Renal pelvis (tissue), 4 donors: Measurements from ENCODE around the gene FMNL3. TPM values are rescaled to one million over a fixed set of nuclear protein-coding genes. Genes with fewer than 3 reads are reported as not detected.
"Not testable (repeated sequence)": the region's sequence is repeated elsewhere in the genome, so short reads cannot be mapped to it uniquely, and the experiment has no call there.

Experiments
- DNase-seq: peaks from one replicate; pipeline ENCODE4 v3.0.0-alpha.2; 2013
- polyA plus RNA-seq, 3 donors: library from polyadenylated mRNA; unstranded; fragments of 120-200 nt; gene quantifications; one replicate each; pipeline ENCODE4 v1.2.1, GENCODE V29; 2013; ENCODE audit not compliant: insufficient read length in 3 of 3

Gene FMNL3
- polyA plus RNA-seq, 3 donors, result 37.1 to 39.0 (median 37.1) TPM

DNA sequence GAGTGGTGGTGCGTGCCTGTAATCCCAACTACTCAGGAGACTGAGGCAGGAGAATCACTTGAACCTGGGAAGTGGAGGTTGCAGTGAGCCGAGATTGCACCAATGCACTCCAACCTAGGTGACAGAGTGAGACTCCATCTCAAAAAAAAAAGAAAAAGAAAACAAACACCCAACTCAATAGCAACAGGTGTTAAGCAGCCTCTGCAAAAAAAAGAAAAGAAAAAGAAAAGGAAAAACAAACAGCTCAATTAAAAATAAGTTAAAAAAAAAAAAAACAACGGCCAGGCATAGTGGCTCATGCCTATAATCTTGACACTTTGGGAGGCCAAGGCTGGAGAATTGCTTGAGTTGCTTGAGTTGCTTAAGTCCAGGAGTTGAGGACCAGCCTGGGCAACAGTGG is 10.6 kb upstream of the FMNL3 start:
- DNase-seq, result not testable (repeated sequence)

DNA sequence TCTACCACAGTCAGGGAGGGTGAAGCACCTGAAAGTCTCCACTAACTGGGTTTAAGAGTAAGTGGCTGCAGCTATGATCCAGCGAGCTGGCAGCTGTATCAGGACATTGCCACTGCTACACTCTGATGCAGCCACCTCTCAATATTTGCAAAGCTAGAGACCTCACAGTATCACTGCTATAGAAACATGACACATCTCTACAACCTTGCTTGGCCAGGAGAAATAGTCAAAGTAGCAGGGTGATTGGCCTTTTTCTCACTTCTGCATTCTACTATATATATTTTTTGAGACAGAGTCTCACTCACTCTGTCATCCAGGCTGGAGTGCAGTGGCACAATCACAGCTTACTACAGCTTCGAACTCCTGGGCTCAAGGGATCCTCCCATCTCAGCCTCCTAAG is 9.3 kb upstream of the FMNL3 start:
- DNase-seq, result no peak

DNA sequence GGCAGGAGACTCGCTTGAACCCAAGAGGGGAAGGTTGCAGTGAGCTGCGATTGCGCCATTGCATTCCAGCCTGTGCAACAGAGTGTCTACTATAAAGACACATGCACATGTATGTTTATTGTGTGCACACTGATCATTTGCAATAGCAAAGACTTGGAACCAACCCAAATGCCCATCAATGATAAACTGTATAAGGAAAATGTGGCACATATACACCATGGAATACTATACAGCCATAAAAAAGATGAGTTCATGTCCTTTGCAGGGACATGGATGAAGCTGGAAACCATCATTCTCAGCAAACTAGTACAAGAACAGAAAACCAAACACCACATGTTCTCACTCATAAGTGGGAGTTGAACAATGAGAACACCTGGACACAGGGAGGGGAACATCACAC is 6.7 kb upstream of the FMNL3 start:
- not testable (repeated sequence) for DNase-seq

DNA sequence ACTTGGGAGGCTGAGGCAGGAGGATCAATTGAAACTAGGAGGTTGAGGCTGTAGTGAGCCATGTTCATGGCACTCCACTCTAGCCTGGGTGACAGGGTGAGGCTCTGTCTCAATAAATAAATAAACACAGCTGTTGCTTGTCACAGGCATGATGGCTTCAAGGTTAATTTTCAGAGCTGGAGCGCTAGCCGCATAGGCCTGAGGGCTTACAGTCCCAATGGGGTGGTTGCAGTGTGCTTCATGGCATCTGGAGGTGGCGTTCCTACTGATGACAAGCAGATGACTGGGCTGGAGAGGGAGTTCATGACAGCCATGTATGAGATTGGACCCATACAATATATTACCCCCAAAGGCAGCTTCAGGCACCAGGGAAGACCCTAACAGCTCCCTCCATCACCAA is 1.6 kb upstream of the FMNL3 start:
- no peak for DNase-seq

DNA sequence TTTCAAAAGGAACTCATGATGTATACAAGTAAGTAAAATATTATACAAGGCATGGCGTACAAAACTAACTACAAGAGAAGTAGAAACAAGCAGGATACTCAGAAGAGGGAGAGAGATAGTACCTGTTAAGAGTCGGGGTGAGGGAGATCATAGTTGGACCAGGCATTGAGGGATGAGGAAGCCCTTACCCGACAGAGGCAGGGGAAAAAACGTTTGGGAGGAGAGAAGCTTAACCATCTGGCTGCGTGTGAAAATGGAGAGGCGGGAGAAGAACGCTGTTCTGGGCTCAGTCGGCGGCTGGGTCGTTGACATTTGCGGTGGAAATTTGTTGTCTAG is 575 bp upstream of the FMNL3 start:
- DNase-seq, result no peak

DNA sequence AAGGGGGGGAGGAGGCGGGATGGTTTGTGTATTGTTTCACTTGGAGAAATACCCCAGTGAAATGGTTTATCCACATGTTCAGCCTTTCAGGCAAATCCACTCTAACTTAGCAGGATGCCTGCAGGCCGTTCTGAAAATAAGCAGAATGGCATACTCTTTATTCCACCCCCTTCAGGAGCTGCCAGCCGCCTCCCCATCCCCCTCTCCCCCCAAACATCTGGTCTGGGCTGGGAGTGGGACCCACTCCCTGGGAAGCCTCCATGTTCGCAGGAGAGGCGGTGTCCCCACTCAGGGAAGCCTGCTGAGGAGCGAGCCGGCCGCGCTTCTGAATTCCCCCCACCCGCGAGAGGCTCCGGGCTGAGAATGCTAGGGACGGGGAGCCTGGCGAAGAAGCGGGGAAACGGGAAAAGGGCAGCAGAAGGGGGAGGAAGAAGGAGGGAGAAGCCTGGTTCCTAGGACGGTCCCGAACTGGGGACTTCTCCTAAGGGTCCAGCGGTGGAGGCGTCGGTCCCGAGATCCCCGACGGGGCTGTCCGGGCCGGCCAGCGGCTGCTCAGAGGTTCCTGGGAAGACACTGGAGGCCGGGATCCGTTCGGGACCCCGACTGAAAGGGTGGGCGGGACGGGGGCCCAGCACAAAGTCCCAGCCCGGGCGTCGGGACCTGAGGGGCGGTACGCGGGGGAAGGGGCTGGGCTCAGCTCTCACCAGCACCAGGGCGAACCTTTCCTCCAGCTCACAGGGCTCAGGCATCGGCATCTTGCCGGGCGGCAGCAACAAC is 666 bp downstream of the FMNL3 start:
- peak; percentile 52 for DNase-seq

DNA sequence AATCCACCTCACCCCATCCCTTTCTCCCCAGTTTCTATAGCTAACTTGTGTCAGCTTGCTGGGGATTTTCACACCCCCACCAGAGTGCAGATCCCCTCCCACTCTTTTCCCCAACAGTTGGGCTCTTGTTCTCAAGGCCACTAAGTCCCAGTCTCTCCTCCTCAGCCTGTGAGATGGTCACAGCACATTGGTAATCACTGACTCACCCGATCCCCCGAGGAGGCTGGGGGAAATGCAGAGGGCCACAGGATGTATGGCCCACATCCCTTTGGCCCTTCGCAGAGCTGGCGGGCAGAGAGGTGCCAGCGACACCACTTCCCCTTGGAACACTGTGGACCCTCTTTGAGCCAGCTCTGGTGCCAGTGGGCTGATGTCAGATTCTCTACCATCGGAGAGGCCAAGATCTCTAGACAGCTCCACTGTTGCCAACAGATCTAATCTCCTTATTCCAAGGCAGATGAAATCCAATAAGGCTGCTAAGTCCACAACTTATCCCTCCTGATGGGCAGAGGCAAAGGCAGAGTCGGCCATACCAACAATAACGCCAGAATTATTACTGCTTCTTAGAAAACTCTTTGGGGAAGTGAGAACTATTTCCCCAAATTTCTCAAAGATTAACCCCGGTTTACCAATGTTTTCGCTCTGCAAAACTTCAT is 1.6 kb downstream of the FMNL3 start:
- DNase-seq, result no peak

DNA sequence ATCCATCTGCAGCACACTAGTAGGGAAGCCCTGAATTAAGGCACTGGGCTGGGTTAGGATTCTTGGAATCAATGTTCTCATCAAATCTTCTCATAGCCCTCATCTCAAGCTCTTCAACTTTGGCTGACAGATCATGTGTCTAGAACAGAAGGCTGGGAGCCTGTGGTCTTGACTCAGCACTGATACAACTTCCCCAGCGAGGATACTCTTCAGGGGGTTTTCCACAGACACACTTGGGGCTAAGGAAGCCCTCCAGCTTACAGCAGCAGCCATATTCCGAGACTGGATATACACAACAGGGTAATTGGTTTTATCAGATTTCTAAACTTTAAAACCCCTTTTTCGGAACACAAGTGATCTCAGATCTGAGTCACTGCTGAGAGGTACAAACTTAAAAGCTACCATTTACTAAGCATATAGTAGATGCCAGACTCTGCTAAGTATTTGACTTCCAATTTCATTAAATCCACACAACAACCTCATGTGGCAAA is 3.5 kb downstream of the FMNL3 start:
- no peak for DNase-seq

DNA sequence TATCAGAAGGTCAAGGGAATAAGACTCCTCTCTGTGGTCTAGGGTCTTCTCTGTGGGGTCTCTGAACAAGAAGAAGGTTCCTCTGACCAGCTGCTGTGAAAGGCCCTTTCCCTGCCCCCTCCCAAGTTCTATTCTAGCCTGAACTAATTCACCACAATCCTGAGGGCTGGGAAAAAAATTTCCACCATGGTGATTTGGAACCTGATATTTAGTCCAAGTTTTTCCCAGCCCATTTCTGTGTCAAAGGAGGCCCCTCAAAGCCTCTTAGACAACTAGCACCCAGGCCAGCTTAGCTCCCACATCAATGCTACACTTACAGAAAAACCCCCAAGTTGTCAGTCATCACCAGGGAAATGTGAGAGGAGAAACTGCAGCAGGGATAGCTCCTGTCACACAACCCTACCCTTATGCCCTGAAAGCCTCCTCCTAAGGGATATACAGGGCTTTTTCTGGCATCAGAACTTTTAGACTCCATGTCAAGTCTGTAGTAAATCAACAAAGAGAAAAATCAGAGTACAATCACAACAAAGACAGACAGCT is 4.5 kb downstream of the FMNL3 start:
- DNase-seq, result no peak

DNA sequence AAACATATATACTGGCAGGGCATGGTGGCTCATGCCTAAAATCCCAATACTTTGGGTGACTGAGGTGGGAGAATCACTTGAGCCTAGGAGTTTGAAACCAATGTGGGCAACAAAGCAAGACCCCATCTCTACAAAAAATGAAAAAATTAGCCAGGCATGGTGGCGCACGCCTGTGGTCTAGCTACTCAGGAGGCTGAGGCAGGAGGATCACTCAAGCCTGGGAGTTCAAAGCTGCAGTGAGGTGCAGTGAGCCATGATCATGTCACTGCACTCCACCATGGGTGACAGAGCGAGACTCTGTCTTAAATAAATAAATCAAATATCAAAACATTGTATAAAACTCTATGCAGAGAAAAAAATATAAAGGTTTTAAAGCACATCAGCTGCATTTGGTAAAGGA is 5.2 kb downstream of the FMNL3 start:
- no peak for DNase-seq

DNA sequence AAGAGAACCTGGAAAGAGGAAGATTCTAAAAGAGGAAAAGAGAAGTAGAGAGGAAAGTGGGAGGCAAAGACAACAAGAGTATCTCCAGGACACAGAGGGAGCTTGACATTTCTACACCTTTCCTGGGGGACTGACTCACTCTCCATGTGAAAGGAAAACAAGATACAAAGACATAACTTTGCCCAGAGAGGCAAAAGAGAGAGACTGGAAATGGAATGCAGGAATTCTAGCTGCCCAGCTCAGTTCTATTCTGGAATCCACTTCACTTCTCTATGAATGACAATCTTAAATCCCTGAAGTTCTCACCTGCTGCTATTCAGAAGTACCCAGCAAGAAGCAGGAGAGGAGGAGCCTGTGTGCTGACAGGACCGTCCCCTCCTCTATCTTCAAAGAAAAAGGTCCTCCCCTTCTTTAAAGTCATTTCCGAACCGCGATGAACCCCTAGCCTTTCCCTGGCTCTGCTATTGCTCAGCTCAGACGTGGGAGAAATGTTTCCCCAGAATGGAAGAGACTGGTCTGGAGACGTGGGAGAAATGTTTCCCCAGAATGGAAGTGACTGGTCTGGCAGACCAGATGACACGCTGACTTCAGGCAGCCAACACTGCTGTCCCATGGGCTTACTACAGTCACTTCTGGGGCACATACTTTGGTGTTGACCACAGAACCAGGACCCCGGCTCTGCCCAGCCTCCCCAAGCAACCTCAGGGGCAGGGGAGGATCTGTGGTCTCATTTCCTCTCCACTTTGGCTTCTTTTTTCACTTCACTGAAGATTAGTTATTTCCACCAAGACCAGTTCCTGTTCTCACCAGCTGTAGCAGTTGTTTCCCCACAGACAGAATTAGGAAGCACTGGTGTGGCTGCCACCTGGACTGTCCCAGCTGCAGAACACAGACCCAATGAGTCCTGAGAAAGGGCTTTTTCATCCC is 8.3 kb downstream of the FMNL3 start:
- no peak for DNase-seq

DNA sequence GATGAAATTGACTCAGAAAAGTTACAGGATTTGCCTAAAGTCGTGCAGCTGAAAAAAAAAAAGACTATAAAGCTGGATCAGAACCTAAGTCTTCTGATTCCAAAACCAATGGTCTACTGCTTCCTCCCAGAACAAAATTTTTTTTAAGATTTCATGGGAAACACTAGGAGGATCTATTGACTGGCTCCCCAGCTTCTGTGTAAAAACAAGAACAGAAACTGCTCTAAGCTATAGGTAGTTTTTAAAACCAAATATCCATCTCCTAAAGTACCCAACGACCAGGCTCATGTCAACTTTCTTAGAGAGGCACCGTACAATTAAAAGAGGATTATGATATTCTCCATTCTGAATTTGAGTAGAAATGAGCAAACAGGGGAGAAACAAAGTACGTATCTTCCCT is 9.4 kb downstream of the FMNL3 start:
- DNase-seq, result no peak

DNA sequence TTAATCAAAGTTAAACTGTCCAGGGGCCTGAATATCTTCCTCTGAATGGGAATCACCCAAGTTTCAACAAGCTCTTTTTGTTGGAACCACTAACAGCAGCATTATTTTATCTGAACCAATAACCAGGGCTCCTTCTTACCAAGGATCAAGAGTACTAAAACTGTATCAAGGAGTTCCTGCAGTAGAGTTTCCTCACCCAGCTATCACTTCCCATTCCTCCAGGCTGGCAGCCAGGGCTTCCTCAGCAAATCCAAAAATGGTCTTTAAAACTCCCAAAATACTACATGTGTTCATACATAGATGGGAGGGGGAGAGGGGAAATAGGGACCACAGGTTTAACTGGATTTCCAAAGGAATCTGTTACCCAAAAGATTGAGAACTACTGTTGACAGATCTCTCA is 10.5 kb downstream of the FMNL3 start:
- DNase-seq, result no peak

DNA sequence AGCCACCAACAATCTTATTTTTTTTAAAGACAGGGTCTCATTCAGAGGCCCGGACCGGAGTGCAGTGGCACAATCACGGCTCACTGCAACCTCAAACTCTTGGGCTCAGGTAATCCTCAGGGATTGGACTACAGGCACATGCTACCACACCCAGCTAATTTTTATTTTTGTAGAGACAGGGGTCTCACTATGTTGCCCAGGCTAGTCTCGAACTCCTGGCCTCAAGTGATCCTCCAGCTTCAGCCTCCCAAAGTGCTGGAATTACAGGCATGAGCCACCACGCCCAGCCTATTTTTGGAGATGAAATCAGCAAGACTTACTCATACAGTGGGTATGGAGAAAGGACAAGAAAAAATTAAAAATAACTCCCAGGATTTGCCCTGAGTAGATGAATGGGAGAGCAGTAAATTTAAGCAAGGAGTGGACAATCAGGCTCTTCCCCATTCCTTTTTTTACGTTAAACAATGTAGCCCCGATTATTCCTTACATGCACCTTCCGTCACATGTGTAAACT is 13.2 kb downstream of the FMNL3 start:
- no peak for DNase-seq

DNA sequence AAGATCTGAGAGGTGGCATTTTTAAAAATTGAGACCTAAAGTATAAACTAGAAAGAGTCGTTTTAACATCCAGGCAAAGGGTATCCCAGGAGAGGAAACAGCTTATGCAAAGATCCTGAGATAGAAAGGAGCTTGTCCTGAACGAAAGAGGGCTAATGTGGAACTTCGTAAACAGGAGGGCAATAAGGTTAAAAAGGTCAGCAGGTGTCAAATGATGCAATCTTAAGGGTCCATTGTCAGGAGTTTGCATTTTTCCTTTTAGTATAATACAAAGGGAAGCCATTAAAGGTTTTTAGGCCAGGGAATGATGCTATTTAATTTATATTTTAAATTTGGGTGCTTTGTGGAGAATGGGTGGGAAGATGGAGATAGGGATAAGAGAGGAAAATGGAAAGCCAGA is 14.4 kb downstream of the FMNL3 start:
- no peak for DNase-seq

DNA sequence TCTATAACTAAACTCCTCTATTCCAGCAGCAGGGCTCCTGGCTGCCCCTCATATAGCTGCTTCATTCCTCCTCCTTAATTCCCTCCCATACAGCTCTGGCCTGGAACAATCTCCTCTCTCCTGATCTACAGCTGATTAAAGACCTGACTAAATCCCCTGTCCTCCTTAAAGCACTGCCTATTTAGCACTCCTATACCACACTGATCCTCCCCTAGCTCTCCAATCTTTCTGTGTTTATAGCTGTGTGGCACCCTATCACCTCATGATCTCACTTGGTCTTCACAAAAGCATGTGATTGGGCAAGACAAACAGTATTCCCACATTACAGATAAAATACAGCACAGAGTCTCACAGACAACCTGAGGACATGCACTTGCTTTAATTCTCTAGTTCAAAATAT is 17.4 kb downstream of the FMNL3 start:
- no peak for DNase-seq

DNA sequence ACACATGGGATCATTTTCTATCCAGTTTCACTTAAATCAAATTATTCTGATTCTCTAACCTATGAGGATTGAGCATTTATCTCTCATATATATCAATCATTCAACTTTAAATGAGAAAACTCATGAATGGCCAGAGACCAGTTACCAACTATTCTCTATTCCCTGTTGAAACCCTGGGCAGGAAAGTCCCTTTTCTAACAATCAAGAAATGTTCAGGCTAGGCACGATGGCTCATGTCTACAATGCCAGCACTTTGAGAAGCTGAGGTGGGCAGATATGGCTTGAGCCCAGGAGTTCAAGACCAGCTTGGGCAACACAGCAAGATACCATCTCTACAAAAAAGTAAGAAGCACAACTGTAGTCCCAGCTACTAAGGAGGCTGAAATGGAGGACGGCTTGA is 18.0 kb downstream of the FMNL3 start:
- no peak for DNase-seq

DNA sequence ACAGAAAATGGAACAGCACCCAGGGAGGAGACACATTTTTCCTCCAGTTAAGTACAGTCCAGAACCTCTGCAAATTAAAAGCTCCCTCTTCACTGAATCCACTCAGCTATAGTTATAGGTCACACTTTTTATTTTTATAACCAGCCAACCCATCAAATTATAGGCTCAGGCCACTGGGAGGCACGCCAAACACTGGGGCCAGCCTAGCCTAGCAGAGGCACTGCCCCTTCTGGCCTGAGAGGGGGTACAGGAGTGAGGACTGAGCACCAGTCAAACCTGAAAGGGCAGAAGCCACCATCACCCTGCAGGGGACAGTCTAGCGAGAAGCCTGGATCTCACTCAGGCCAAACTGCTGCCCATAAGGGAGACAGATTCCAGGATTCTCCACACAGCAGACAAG is 19.3 kb downstream of the FMNL3 start:
- no peak for DNase-seq

DNA sequence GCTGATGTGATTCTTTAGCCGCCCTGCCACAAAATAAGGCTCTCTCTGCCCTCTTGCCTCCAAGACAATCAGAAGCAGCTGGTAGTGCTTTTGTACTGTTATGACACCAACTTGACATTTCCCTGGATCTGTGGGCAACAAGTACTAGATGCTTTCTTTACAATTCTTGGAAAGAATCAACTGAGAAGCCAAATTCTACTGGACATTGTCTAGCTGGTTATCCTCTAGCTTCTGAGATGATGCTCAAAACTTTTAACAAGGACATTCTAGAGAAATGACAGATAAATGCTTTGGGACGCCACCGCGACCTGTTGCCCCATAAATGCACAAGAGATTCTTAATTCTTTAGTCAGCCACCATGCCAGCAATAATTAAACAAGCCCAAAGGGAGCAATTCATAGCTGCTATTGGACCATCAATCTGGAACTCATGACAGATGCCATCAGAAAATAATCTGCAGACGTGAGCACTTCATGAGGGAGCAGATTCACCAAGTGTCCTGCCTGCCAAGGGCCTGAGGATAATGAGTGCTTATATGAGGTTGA is 22.8 kb downstream of the FMNL3 start:
- no peak for DNase-seq

DNA sequence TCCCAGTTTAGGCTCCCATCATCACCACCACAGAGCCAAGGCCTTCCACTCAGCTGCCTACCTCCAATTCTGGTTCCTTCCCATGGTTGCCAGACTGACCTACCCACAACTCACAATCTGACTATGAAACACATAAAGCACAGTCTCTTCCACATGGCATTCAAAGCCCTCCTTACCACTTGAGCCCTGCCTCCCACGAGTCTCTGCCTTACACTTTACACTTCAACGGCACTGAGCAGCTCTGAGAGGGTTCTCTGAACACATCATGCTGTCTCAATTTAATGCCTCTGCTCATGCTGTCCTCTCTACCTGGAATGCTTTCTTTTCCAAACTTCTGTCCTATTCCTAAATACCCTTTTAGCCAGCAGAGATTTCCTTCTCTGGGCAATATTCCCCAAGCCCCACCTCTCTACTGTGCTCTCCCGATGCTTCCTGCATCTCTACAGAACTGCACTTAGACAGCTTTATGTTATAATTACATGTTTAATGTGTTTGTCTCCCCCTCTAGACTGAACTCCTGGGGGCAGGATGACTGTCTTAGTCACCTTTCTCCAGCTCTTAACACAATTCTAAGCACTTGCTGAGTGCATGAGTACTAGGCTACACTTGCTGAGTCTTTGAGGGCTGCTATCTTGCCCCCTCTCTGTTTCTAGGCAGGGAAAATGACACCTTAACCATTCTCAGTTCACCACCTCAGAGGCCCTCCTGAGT is 23.5 kb downstream of the FMNL3 start:
- DNase-seq, result no peak

DNA sequence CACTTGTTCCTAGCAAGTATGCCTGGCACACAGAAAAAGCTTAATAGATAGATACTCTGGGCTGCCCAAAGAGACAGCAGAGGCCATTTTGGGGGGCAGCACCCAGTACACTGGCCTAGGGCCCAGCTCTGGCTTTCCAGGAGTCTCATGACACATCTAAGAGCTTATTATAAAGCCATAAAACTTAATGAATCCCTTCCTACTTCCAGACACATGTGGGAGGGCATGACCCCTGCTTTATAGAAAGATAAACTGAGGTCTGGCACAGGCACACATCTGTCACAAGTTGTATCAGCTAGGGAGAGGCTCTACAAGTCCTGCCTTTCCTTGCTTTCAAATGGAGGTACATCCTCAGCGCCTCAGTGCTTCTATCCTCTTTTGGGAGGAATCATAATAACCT is 27.1 kb downstream of the FMNL3 start:
- DNase-seq, result no peak
